GM18951 (cell line): ENCODE data around the gene RDH14.
A peak's percentile ranks its signal among the peaks of the same experiment; 100 is the strongest.

Experiments
- POLR2A ChIP-seq: IDR thresholded peaks from 4 replicates; pipeline ENCODE4 v1.6.1; 2011; ENCODE audit warnings: mild to moderate bottlenecking; ENCODE audit not compliant: insufficient read length, insufficient read depth; ENCODE audit errors: extremely low read depth
- in situ Hi-C: fragments of 300-500 bp; cut with MboI; formaldehyde crosslinking; loops from one replicate; pipeline ENCODE4 v1.12.0; 2022; ENCODE audit warnings: low sequenced_read_pairs, mixed read lengths, inconsistent platforms; ENCODE audit not compliant: unreplicated experiment

The RDH14 gene

GRCh38 chr2:18560031-18560796 is at the start of gene RDH14:
RDH14 (minus strand) TSS chr2:18560653; CDS start chr2:18560572, 81 bp downstream.
- in situ Hi-C loops = no loop called here
- peak; percentile 79 for TF ChIP-seq POLR2A

- in situ Hi-C loops = no loop called here
- TF ChIP-seq POLR2A = no peak
Measured at GRCh38 chr2:18610090-18610489, 49.6 kb upstream of the RDH14 start.

GRCh38 chr2:18605115-18605514 is 44.7 kb upstream of the RDH14 start:
- no peak for TF ChIP-seq POLR2A
- in situ Hi-C loops = no loop called here

GRCh38 chr2:18604531-18604885 is 44.1 kb upstream of the RDH14 start:
- TF ChIP-seq POLR2A = no peak
- in situ Hi-C loops = no loop called here

- in situ Hi-C loops = no loop called here
- TF ChIP-seq POLR2A = no peak
Measured at GRCh38 chr2:18603854-18604530, 43.5 kb upstream of the RDH14 start.

GRCh38 chr2:18602298-18602697 is 41.8 kb upstream of the RDH14 start:
- in situ Hi-C loops = no loop called here
- no peak for TF ChIP-seq POLR2A

- in situ Hi-C loops = no loop called here
- TF ChIP-seq POLR2A = no peak
Measured at GRCh38 chr2:18600255-18600613, 39.8 kb upstream of the RDH14 start.

- no peak for TF ChIP-seq POLR2A
- in situ Hi-C loops = no loop called here
Measured at GRCh38 chr2:18599509-18600254, 39.2 kb upstream of the RDH14 start.

- in situ Hi-C loops = no loop called here
Measured at GRCh38 chr2:18598848-18599484, 38.5 kb upstream of the RDH14 start.

GRCh38 chr2:18597618-18598017 is 37.2 kb upstream of the RDH14 start:
- in situ Hi-C loops = no loop called here
- TF ChIP-seq POLR2A = no peak

More at GRCh38 chr2:18598848-18599484, 38.5 kb upstream of the RDH14 start:
- no peak for TF ChIP-seq POLR2A

- TF ChIP-seq POLR2A = no peak
- in situ Hi-C loops = no loop called here
Measured at GRCh38 chr2:18596993-18597392, 36.5 kb upstream of the RDH14 start.

GRCh38 chr2:18593496-18593895 is 33.0 kb upstream of the RDH14 start:
- TF ChIP-seq POLR2A = no peak
- in situ Hi-C loops = no loop called here

GRCh38 chr2:18592372-18592771 is 31.9 kb upstream of the RDH14 start:
- no peak for TF ChIP-seq POLR2A
- in situ Hi-C loops = no loop called here
